Stomach (tissue), 9 donors: ENCODE results near the gene FNDC10. TPM values are rescaled to one million over a fixed set of nuclear protein-coding genes. Genes with fewer than 3 reads are reported as not detected.
"Not testable (repeated sequence)": the region's sequence is repeated elsewhere in the genome, so short reads cannot be mapped to it uniquely, and the experiment has no call there.

Experiments
- DNase-seq, 2 donors: peaks; one replicate each; pipeline versions ENCODE4 v3.0.0 to v3.0.0-alpha.2; 2013 to 2019
- H3K27ac ChIP-seq, 5 donors: fragments of 200-600 bp in 4 of 5; sonication (generic) in 4 of 5; one replicate each; pipeline ENCODE4 v1.5.1; 2013 to 2019; ENCODE audit warnings: mild to moderate bottlenecking in 1 of 5, moderate library complexity in 1 of 5
- H3K27me3 ChIP-seq, 3 donors: fragments of 200-600 bp; sonication (generic); one replicate each; pipeline ENCODE4 v1.5.1; 2017 to 2019; ENCODE audit warnings: mixed run types in 1 of 3
- H3K36me3 ChIP-seq, 4 donors: fragments of 200-600 bp; sonication (generic); 1 replicate in 3 of 4; 2 replicates in 1 of 4; pipeline ENCODE4 v1.5.1; 2016 to 2019
- H3K4me1 ChIP-seq, 4 donors: fragments of 200-600 bp; sonication (generic); one replicate each; pipeline ENCODE4 v1.5.1; 2016 to 2019
- H3K4me3 ChIP-seq, 4 donors: fragments of 200-600 bp; sonication (generic) in 3 of 4; one replicate each; pipeline ENCODE4 v1.5.1; 2016 to 2019; ENCODE audit warnings: mild to moderate bottlenecking in 1 of 4
- H3K9me3 ChIP-seq, 4 donors: fragments of 200-600 bp; sonication (generic); one replicate each; pipeline ENCODE4 v1.5.1; 2016 to 2019
- EP300 ChIP-seq: sonication (generic); formaldehyde crosslinking; IDR thresholded peaks from one replicate; pipeline ENCODE4 v1.6.1; 2017; ENCODE audit warnings: antibody characterized with exemption
- POLR2A ChIP-seq, 4 donors: fragments of 450-650 bp; IDR thresholded peaks; one replicate each; pipeline ENCODE4 v1.6.1; 2016; ENCODE audit warnings: antibody characterized with exemption in 4 of 4, control low read depth in 2 of 4, mild to moderate bottlenecking in 1 of 4, moderate library complexity in 1 of 4
- POLR2AphosphoS5 ChIP-seq, 3 donors: sonication (generic); formaldehyde crosslinking; IDR thresholded peaks; one replicate each; pipeline ENCODE4 v1.6.1; 2016; ENCODE audit warnings: antibody characterized with exemption in 3 of 3
- WGBS, 5 donors: extraction: QIAGEN DNeasy Blood & Tissue Kit in 3 of 5; methylation state at CpG; one replicate each; pipeline versions ENCODE4 v1.1.5 to v1.1.7; 2013 to 2018; 5-methylcytosine and 5-hydroxymethylcytosine counted together
- intact Hi-C: fragments of 100-400 bp; cut with DNase I; formaldehyde crosslinking; loops from one replicate; pipeline ENCODE4 v1.15.1; 2023; ENCODE audit warnings: low total_unique reads
- polyA plus RNA-seq, 3 donors: library from polyadenylated mRNA; stranded (reverse); fragments of 200-250 nt; gene quantifications; one replicate each; pipeline ENCODE4 v1.2.3, GENCODE V29; 2013
- total RNA-seq, 5 donors: library from RNA; depleted of rRNA; stranded (reverse); fragments of >200 nt; gene quantifications; one replicate each; pipeline versions ENCODE4 v1.1.0 to v1.2.3, GENCODE V29; 2014 to 2016
- TF ChIP-seq, protein P1 (sequence below), 7 experiments: fragments of 450-650 bp in 4 of 7; fragments of 200-600 bp in 3 of 7; sonication (generic) in 3 of 7; IDR thresholded peaks; one replicate each; pipeline ENCODE4 v1.5.1; 2016 to 2019; ENCODE audit warnings: antibody characterized with exemption in 7 of 7, control low read depth in 2 of 7, mild to moderate bottlenecking in 1 of 7
- donor health status: healthy with polysubstance abuse.
- donor health status: Bipolar disorder and iron deficiency.
- donor health status: healthy.

The FNDC10 gene
- total and polyA plus RNA-seq, 8 donors, result 0.29 to 20.0 (median 4.0) TPM; not detected in 3

- TF ChIP-seq POLR2AphosphoS5 (IDR thresholded peaks at IDR 0.05) (no peak), EP300 (no peak), POLR2A (IDR thresholded peaks at IDR 0.05) (no peak)
- TF ChIP-seq, protein P1, sequence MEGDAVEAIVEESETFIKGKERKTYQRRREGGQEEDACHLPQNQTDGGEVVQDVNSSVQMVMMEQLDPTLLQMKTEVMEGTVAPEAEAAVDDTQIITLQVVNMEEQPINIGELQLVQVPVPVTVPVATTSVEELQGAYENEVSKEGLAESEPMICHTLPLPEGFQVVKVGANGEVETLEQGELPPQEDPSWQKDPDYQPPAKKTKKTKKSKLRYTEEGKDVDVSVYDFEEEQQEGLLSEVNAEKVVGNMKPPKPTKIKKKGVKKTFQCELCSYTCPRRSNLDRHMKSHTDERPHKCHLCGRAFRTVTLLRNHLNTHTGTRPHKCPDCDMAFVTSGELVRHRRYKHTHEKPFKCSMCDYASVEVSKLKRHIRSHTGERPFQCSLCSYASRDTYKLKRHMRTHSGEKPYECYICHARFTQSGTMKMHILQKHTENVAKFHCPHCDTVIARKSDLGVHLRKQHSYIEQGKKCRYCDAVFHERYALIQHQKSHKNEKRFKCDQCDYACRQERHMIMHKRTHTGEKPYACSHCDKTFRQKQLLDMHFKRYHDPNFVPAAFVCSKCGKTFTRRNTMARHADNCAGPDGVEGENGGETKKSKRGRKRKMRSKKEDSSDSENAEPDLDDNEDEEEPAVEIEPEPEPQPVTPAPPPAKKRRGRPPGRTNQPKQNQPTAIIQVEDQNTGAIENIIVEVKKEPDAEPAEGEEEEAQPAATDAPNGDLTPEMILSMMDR (IDR thresholded peaks at IDR 0.05), result no peak
- Histone ChIP-seq H3K4me3 (no peak overlapping the region), H3K36me3 (no peaks in the 10 kb centered on the region), H3K4me1 (peaks cover 13 to 35% (median 20%) of the 10 kb centered on the region in 4 donors), H3K27me3 (peaks cover 13 to 60% (median 41%) of the 10 kb centered on the region in 3 donors), H3K27ac (no peak overlapping the region), H3K9me3 (no peaks in the 10 kb centered on the region)
- 14 to 34% (median 17%) methylated on average over 8 to 14 of the region's 16 CpGs for WGBS, 5 donors
- intact Hi-C loops, result no loop called here
- peak in 1 of 2 donors; percentile 52 for DNase-seq
Observed at GRCh38 chr1:1597275-1597930, 2.5 kb downstream of the FNDC10 start.

- Histone ChIP-seq H3K27me3 (peaks cover 13 to 53% (median 40%) of the 10 kb centered on the region in 3 donors), H3K4me1 (peaks cover 13 to 35% (median 20%) of the 10 kb centered on the region in 4 donors), H3K27ac (no peak overlapping the region), H3K4me3 (no peak overlapping the region), H3K9me3 (no peaks in the 10 kb centered on the region), H3K36me3 (no peaks in the 10 kb centered on the region)
- DNase-seq, result no peak
- TF ChIP-seq POLR2AphosphoS5 (IDR thresholded peaks at IDR 0.05), result no peak
- TF ChIP-seq EP300, result no peak
- TF ChIP-seq POLR2A (IDR thresholded peaks at IDR 0.05), result no peak
- TF ChIP-seq, protein P1 (IDR thresholded peaks at IDR 0.05), result no peak
- intact Hi-C loops, result no loop called here
- 28 to 43% (median 29%) methylated on average over 7 to 12 of the region's 12 CpGs for WGBS, 5 donors
Observed at GRCh38 chr1:1596493-1597274, 3.3 kb downstream of the FNDC10 start.

GRCh38 chr1:1595341-1595740 lies 4.6 kb downstream of the FNDC10 start:
- H3K4me3 ChIP-seq, H3K27ac ChIP-seq, intact Hi-C loops, H3K9me3 ChIP-seq, H3K36me3 ChIP-seq, DNase-seq: not testable (repeated sequence)
- 76 to 84% (median 80%) methylated on average over 2 of the region's 2 CpGs for WGBS, 5 donors
- Histone ChIP-seq H3K27me3 (peaks cover 3 to 44% (median 27%) of the 10 kb centered on the region in 3 donors), H3K4me1 (peaks cover 9 to 28% (median 15%) of the 10 kb centered on the region in 4 donors)

DNA sequence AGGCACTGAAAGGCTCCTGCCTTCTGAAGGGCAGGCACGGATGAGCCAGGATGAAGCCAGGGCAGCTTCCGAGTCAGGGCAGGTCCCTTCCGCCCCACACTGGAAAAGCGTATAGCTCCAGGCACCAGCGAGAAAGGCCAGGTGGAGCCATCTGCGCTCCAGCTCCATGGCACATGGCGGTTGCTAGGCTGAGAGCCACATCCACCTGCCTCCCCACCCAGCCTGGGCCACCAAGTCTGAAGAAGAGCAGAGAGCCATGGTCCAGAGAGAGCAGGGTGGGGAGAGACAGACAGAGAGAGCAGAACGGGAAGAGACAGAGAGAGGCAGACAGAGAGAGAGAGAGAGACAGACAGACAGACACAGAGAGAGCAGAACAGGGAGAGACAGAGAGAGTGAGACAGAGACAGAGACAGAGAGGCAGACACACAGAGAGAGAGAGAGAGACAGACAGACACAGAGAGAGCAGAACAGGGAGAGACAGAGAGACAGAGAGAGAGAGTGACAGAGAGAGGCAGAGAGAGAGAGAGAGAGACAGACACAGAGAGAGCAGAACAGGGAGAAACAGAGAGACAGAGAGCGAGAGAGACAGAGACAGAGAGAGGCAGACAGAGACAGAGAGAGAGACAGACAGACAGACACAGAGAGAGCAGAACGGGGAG lies 5.2 kb downstream of the FNDC10 start:
- Histone ChIP-seq H3K27me3 (peaks cover 0 to 46% (median 25%) of the 10 kb centered on the region in 3 donors), H3K36me3 (no peaks in the 10 kb centered on the region), H3K9me3 (no peaks in the 10 kb centered on the region), H3K27ac (no peak overlapping the region), H3K4me1 (peaks cover 7 to 24% (median 12%) of the 10 kb centered on the region in 4 donors), H3K4me3 (no peak overlapping the region)
- DNase-seq, result peak in 1 of 2 donors; percentile 63
- 42 to 56% (median 53%) methylated on average over 9 to 10 of the region's 10 CpGs for WGBS, 5 donors
- TF ChIP-seq, protein P1 (IDR thresholded peaks at IDR 0.05), result no peak
- TF ChIP-seq EP300 (no peak), POLR2A (IDR thresholded peaks at IDR 0.05) (no peak), POLR2AphosphoS5 (IDR thresholded peaks at IDR 0.05) (no peak)
- intact Hi-C loops, result no loop called here
